Neural progenitor cell (in vitro differentiated cells): ENCODE results near the gene ARHGAP15.

Source experiments
- EZH2 ChIP-seq: fragments of 200-600 bp; sonication (generic); IDR thresholded peaks from 2 replicates; pipeline ENCODE4 v1.6.1; 2017; ENCODE audit warnings: antibody characterized with exemption, mild to moderate bottlenecking, moderate library complexity
- TF ChIP-seq, protein P1 (sequence below): fragments of 200-600 bp; sonication (generic); IDR thresholded peaks from 2 replicates; pipeline ENCODE4 v1.5.1; 2017; ENCODE audit warnings: antibody characterized with exemption, mild to moderate bottlenecking

DNA sequence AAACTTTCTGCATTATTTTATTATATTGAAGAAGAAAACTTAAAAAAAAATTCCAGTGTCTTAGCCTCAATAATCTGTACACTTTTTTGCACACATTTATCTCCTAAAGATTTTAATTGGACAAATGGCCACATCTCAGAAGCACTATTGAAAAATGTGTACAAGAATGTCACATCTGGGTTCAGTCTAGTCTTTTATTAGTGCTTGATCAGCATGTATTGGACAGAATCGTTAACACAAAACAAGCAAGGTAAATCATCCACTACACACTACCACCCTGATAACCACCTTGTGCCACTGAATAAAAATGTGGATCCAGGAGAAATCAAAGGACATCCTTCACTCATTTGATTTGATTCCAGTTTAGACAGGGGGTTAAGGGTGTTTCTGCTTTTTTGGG lies 554.8 kb downstream of the ARHGAP15 start:
- TF ChIP-seq, protein P1, sequence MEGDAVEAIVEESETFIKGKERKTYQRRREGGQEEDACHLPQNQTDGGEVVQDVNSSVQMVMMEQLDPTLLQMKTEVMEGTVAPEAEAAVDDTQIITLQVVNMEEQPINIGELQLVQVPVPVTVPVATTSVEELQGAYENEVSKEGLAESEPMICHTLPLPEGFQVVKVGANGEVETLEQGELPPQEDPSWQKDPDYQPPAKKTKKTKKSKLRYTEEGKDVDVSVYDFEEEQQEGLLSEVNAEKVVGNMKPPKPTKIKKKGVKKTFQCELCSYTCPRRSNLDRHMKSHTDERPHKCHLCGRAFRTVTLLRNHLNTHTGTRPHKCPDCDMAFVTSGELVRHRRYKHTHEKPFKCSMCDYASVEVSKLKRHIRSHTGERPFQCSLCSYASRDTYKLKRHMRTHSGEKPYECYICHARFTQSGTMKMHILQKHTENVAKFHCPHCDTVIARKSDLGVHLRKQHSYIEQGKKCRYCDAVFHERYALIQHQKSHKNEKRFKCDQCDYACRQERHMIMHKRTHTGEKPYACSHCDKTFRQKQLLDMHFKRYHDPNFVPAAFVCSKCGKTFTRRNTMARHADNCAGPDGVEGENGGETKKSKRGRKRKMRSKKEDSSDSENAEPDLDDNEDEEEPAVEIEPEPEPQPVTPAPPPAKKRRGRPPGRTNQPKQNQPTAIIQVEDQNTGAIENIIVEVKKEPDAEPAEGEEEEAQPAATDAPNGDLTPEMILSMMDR, result no peak
- no peak for TF ChIP-seq EZH2
